ENCODE measurements around the gene RBL2.
A peak's percentile ranks its signal among the peaks of the same experiment; 100 is the strongest.
"Not testable (repeated sequence)": the region's sequence is repeated elsewhere in the genome, so short reads cannot be mapped to it uniquely, and the experiment has no call there.

RBL2 gene

GRCh38 chr16:53434377-53435065 is at the start of gene RBL2:
Gene RBL2 (plus strand): TSS chr16:53434471. CDS start chr16:53434557, 86 bp downstream.
- no peak for FAIRE-seq

GRCh38 chr16:53384610-53385009 is 49.7 kb upstream of the RBL2 start:
- not testable (repeated sequence) for FAIRE-seq

GRCh38 chr16:53404959-53405358 is 29.3 kb upstream of the RBL2 start:
- FAIRE-seq = no peak

GRCh38 chr16:53412549-53412948 is 21.7 kb upstream of the RBL2 start:
- no peak for FAIRE-seq

- FAIRE-seq = no peak
Measured at GRCh38 chr16:53413864-53414263, 20.4 kb upstream of the RBL2 start.

- FAIRE-seq = no peak
Measured at GRCh38 chr16:53414381-53414780, 19.9 kb upstream of the RBL2 start.

- no peak for FAIRE-seq
Measured at GRCh38 chr16:53415504-53415903, 18.8 kb upstream of the RBL2 start.

- FAIRE-seq = no peak
Measured at GRCh38 chr16:53417011-53417410, 17.3 kb upstream of the RBL2 start.

- FAIRE-seq = no peak
Measured at GRCh38 chr16:53417976-53418375, 16.3 kb upstream of the RBL2 start.

GRCh38 chr16:53419383-53419709 is 14.9 kb upstream of the RBL2 start:
- FAIRE-seq = not testable (repeated sequence)

GRCh38 chr16:53421248-53421647 is 13.0 kb upstream of the RBL2 start:
- no peak for FAIRE-seq

GRCh38 chr16:53423968-53424367 is 10.3 kb upstream of the RBL2 start:
- not testable (repeated sequence) for FAIRE-seq

GRCh38 chr16:53428681-53429080 is 5.6 kb upstream of the RBL2 start:
- FAIRE-seq = no peak

GRCh38 chr16:53429221-53429943 is 4.9 kb upstream of the RBL2 start:
- no peak for FAIRE-seq

- no peak for FAIRE-seq
Measured at GRCh38 chr16:53430363-53430762, 3.9 kb upstream of the RBL2 start.

- FAIRE-seq = no peak
Measured at GRCh38 chr16:53433509-53433908, 762 bp upstream of the RBL2 start.

- FAIRE-seq = no peak
Measured at GRCh38 chr16:53433930-53434376, 318 bp upstream of the RBL2 start.

GRCh38 chr16:53435066-53435688 is 906 bp downstream of the RBL2 start:
- peak; percentile 99 for FAIRE-seq

- FAIRE-seq = no peak
Measured at GRCh38 chr16:53440125-53440524, 5.9 kb downstream of the RBL2 start.

GRCh38 chr16:53445534-53445933 is 11.3 kb downstream of the RBL2 start:
- no peak for FAIRE-seq

GRCh38 chr16:53446090-53446489 is 11.8 kb downstream of the RBL2 start:
- no peak for FAIRE-seq

- FAIRE-seq = no peak
Measured at GRCh38 chr16:53449816-53450517, 15.7 kb downstream of the RBL2 start.

GRCh38 chr16:53453928-53454327 is 19.7 kb downstream of the RBL2 start:
- no peak for FAIRE-seq

Data from islet of Langerhans (tissue), 1 donor.